Measurements from ENCODE around the gene ZBTB2. TPM values are rescaled to one million over a fixed set of nuclear protein-coding genes. Genes with fewer than 3 reads are reported as not detected.

Gene ZBTB2
- total and polyA plus RNA-seq, 8 donors: 10.7 to 18.4 (median 15.7) TPM

GRCh38 chr6:151352410-151353396, 38.7 kb downstream of the ZBTB2 start:
- ATAC-seq (no peak), DNase-seq (no peak)
- Histone ChIP-seq H3K4me3 (no peak overlapping the region), H3K9me3 (no peaks in the 10 kb centered on the region), H3K4me1 (no peaks in the 10 kb centered on the region), H3K27ac (no peak overlapping the region), H3K27me3 (no peaks in the 10 kb centered on the region), H3K36me3 (peaks cover 0 to 17% of the 10 kb centered on the region in 2 donors)
- intact Hi-C loops (cut with DNase I): loop anchor here in 1 of 2 donors (10.0 kb wide), 1 partner anchor 928 kb away; no protein-coding TSS in a partner anchor
- no peak for TF ChIP-seq CTCF (IDR thresholded peaks at IDR 0.05)

- Histone ChIP-seq H3K36me3 (peaks cover 0 to 17% of the 10 kb centered on the region in 2 donors), H3K27ac (no peak overlapping the region), H3K27me3 (no peaks in the 10 kb centered on the region), H3K4me1 (no peaks in the 10 kb centered on the region), H3K4me3 (no peak overlapping the region), H3K9me3 (no peaks in the 10 kb centered on the region)
- DNase-seq: no peak
- intact Hi-C loops (cut with DNase I): loop anchor here in 1 of 2 donors (10.0 kb wide), 1 partner anchor 927 kb away; no protein-coding TSS in a partner anchor
- no peak for ATAC-seq
- TF ChIP-seq CTCF (IDR thresholded peaks at IDR 0.05): no peak
Observed at GRCh38 chr6:151351731-151352130, 39.6 kb downstream of the ZBTB2 start.

- Histone ChIP-seq H3K4me3 (no peak overlapping the region), H3K27me3 (no peaks in the 10 kb centered on the region), H3K4me1 (no peaks in the 10 kb centered on the region), H3K9me3 (no peaks in the 10 kb centered on the region), H3K27ac (no peak overlapping the region), H3K36me3 (peaks cover 0 to 17% of the 10 kb centered on the region in 2 donors)
- intact Hi-C loops (cut with DNase I): loop anchor here in 1 of 2 donors (10.0 kb wide), 1 partner anchor 926 kb away; no protein-coding TSS in a partner anchor
- DNase-seq (no peak), ATAC-seq (no peak)
- TF ChIP-seq CTCF (IDR thresholded peaks at IDR 0.05): no peak
Observed at GRCh38 chr6:151351146-151351700, 40.1 kb downstream of the ZBTB2 start.

- Histone ChIP-seq H3K9me3 (no peaks in the 10 kb centered on the region), H3K4me3 (no peak overlapping the region), H3K27me3 (no peaks in the 10 kb centered on the region), H3K4me1 (no peaks in the 10 kb centered on the region), H3K27ac (no peak overlapping the region), H3K36me3 (peaks cover 0 to 17% of the 10 kb centered on the region in 2 donors)
- ATAC-seq (no peak), DNase-seq (no peak)
- intact Hi-C loops (cut with DNase I): loop anchor here in 1 of 2 donors (10.0 kb wide), 1 partner anchor 926 kb away; no protein-coding TSS in a partner anchor
- TF ChIP-seq CTCF (IDR thresholded peaks at IDR 0.05): no peak
Observed at GRCh38 chr6:151350442-151351145, 40.8 kb downstream of the ZBTB2 start.
